ENCODE measurements around the gene ITGB8.

Gene ITGB8

GRCh38 chr7:20288036-20288435 is 42.7 kb upstream of the ITGB8 start:
- H3K4me3 ChIP-seq (ENCODE audit: low read length) = no peak overlapping the region
- no peak for DNase-seq (ENCODE audit: low read depth)

GRCh38 chr7:20290505-20291111 is 40.1 kb upstream of the ITGB8 start:
- no peak overlapping the region for H3K4me3 ChIP-seq (ENCODE audit: low read length)
- TF ChIP-seq CTCF (IDR thresholded peaks at IDR 0.05; ENCODE audit: insufficient read depth, low read depth, low read length, missing control alignments) = no peak
- DNase-seq (ENCODE audit: low read depth) = no peak

More at GRCh38 chr7:20288036-20288435, 42.7 kb upstream of the ITGB8 start:
- no peak for TF ChIP-seq CTCF (IDR thresholded peaks at IDR 0.05; ENCODE audit: insufficient read depth, low read depth, low read length, missing control alignments)

- no peak overlapping the region for H3K4me3 ChIP-seq (ENCODE audit: low read length)
- TF ChIP-seq CTCF (IDR thresholded peaks at IDR 0.05; ENCODE audit: insufficient read depth, low read depth, low read length, missing control alignments) = no peak
Observed at GRCh38 chr7:20293336-20293735, 37.4 kb upstream of the ITGB8 start.

DNA sequence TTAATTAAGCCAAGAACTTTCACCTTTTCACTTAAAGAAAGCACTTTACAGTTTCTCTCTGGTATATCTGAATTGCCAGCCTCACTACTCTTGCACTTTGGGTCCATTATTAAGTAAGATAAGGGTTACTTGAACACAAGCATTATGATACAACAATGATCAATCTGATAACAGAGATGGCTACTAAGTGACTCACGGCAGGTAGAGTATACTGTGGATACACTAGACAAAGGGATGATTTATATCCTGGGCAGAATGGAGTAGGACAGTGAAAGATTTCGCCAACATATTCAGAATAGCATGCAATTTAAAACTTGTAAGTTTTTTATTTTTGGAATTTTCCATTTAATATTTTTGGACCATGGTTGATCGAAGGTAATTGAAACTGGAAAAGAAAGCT is 34.3 kb upstream of the ITGB8 start:
- DNase-seq (ENCODE audit: low read depth) = peak; percentile 57
- H3K4me3 ChIP-seq (ENCODE audit: low read length) = no peak overlapping the region
- TF ChIP-seq CTCF (IDR thresholded peaks at IDR 0.05; ENCODE audit: insufficient read depth, low read depth, low read length, missing control alignments) = no peak

More at GRCh38 chr7:20293336-20293735, 37.4 kb upstream of the ITGB8 start:
- DNase-seq (ENCODE audit: low read depth) = no peak

DNA sequence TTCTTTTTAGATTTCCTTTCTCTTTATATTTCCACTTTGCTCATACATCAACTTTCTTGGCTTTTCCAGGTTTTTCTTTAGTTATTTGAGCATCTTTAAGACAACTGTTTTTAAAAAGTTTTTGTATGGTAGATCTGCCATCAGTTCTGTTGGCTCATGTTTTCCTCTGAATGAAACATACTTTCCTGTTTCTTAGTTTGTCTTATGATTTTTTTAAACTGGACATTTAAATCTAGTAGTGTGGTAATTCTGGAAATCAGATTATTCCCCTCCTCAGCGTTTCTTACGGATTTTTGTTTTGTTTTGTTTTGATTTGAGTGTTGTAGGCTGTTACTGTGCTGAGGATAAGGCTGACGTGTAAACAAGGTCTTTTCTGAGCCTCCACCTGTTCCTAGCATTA is 33.8 kb upstream of the ITGB8 start:
- TF ChIP-seq CTCF (IDR thresholded peaks at IDR 0.05; ENCODE audit: insufficient read depth, low read depth, low read length, missing control alignments) = no peak
- H3K4me3 ChIP-seq (ENCODE audit: low read length) = no peak overlapping the region
- no peak for DNase-seq (ENCODE audit: low read depth)

- DNase-seq (ENCODE audit: low read depth) = no peak
- no peak overlapping the region for H3K4me3 ChIP-seq (ENCODE audit: low read length)
- TF ChIP-seq CTCF (IDR thresholded peaks at IDR 0.05; ENCODE audit: insufficient read depth, low read depth, low read length, missing control alignments) = no peak
Observed at GRCh38 chr7:20298486-20298901, 32.2 kb upstream of the ITGB8 start.

- no peak for TF ChIP-seq CTCF (IDR thresholded peaks at IDR 0.05; ENCODE audit: insufficient read depth, low read depth, low read length, missing control alignments)
- no peak overlapping the region for H3K4me3 ChIP-seq (ENCODE audit: low read length)
- DNase-seq (ENCODE audit: low read depth) = no peak
Observed at GRCh38 chr7:20299145-20299544, 31.6 kb upstream of the ITGB8 start.
